Liver (tissue), 9 donors: Measurements from ENCODE around the gene TSGA10IP. TPM values are rescaled to one million over a fixed set of nuclear protein-coding genes. Genes with fewer than 3 reads are reported as not detected.

Source experiments
- DNase-seq: peaks from one replicate; pipeline ENCODE4 v3.0.0-alpha.2; 2017; ENCODE audit warnings: low spot score
- H3K27ac ChIP-seq, 2 donors: one replicate each; pipeline ENCODE4 v1.7.0; 2013; ENCODE audit warnings: inconsistent platforms in 2 of 2, low read length in 2 of 2, control low read depth in 1 of 2, low read depth in 1 of 2, mild to moderate bottlenecking in 1 of 2
- H3K27me3 ChIP-seq, 4 donors: one replicate each; pipeline versions ENCODE4 v1.6.1 to v1.7.0; 2013; ENCODE audit warnings: low read length in 3 of 4, inconsistent platforms in 1 of 4, mild to moderate bottlenecking in 1 of 4, moderate library complexity in 1 of 4; ENCODE audit not compliant: control insufficient read depth in 4 of 4, insufficient read depth in 4 of 4
- H3K36me3 ChIP-seq, 4 donors: one replicate each; pipeline versions ENCODE4 v1.6.1 to v1.7.0; 2013; ENCODE audit warnings: low read length in 3 of 4, mild to moderate bottlenecking in 3 of 4, low read depth in 1 of 4, moderate library complexity in 1 of 4; ENCODE audit not compliant: control insufficient read depth in 4 of 4, insufficient read depth in 3 of 4
- H3K4me1 ChIP-seq, 4 donors: one replicate each; pipeline versions ENCODE4 v1.6.1 to v1.7.0; 2013; ENCODE audit warnings: low read length in 3 of 4, mild to moderate bottlenecking in 3 of 4, moderate library complexity in 1 of 4; ENCODE audit not compliant: control insufficient read depth in 4 of 4, insufficient read depth in 4 of 4
- H3K4me3 ChIP-seq, 3 donors: one replicate each; pipeline versions ENCODE4 v1.6.1 to v1.7.0; 2013; ENCODE audit warnings: low read length in 3 of 3, control low read depth in 1 of 3, low read depth in 1 of 3, mild to moderate bottlenecking in 1 of 3
- H3K9ac ChIP-seq, 2 donors: one replicate each; pipeline ENCODE4 v1.7.0; 2013; ENCODE audit warnings: low read length in 2 of 2, mild to moderate bottlenecking in 2 of 2, moderate library complexity in 2 of 2, control low read depth in 1 of 2, low read depth in 1 of 2
- H3K9me3 ChIP-seq, 4 donors: one replicate each; pipeline versions ENCODE4 v1.6.1 to v1.7.0; 2013; ENCODE audit warnings: low read length in 3 of 4; ENCODE audit not compliant: control insufficient read depth in 4 of 4
- ATF3 ChIP-seq: IDR thresholded peaks from 2 replicates; pipeline ENCODE4 v1.6.1; 2016; ENCODE audit warnings: antibody characterized with exemption
- CTCF ChIP-seq: fragments of 150-350 bp; IDR thresholded peaks from 2 replicates; pipeline ENCODE4 v1.5.1; 2017; ENCODE audit warnings: improper control_type of control experiment, low read depth, low read length; ENCODE audit not compliant: missing input control
- EGR1 ChIP-seq, 2 donors: IDR thresholded peaks; 2 replicates each; pipeline ENCODE4 v1.6.1; 2016 to 2018; ENCODE audit warnings: antibody characterized with exemption in 2 of 2, low read depth in 2 of 2
- FOXA1 ChIP-seq: IDR thresholded peaks from 2 replicates; pipeline ENCODE4 v1.6.1; 2016; ENCODE audit warnings: antibody characterized with exemption
- GABPA ChIP-seq, 2 donors: IDR thresholded peaks in 1 of 2; conservative IDR thresholded peaks in 1 of 2; 2 replicates each; pipeline ENCODE4 v1.6.1; 2016; ENCODE audit warnings: antibody characterized with exemption in 2 of 2, mild to moderate bottlenecking in 1 of 2, moderate library complexity in 1 of 2
- HNF4A ChIP-seq, 2 donors: conservative IDR thresholded peaks; 2 replicates each; pipeline ENCODE4 v1.6.1; 2016; ENCODE audit warnings: antibody characterized with exemption in 2 of 2, mild to moderate bottlenecking in 2 of 2
- JUND ChIP-seq, 2 donors: IDR thresholded peaks; 2 replicates each; pipeline ENCODE4 v1.6.1; 2016; ENCODE audit warnings: antibody characterized with exemption in 2 of 2
- MAX ChIP-seq: IDR thresholded peaks from 2 replicates; pipeline ENCODE4 v1.6.1; 2016; ENCODE audit warnings: antibody characterized with exemption
- RAD21 ChIP-seq, 2 donors: IDR thresholded peaks; 2 replicates each; pipeline ENCODE4 v1.6.1; 2016; ENCODE audit warnings: antibody characterized with exemption in 2 of 2, mild to moderate bottlenecking in 2 of 2
- REST ChIP-seq: IDR thresholded peaks from 2 replicates; pipeline ENCODE4 v1.6.1; 2016; ENCODE audit warnings: antibody characterized with exemption, mild to moderate bottlenecking
- RXRA ChIP-seq, 2 donors: IDR thresholded peaks; 2 replicates each; pipeline ENCODE4 v1.6.1; 2017 to 2018; ENCODE audit warnings: antibody characterized with exemption in 2 of 2, mild to moderate bottlenecking in 1 of 2
- SP1 ChIP-seq: IDR thresholded peaks from 2 replicates; pipeline ENCODE4 v1.6.1; 2018; ENCODE audit warnings: antibody characterized with exemption, mild to moderate bottlenecking
- TAF1 ChIP-seq: conservative IDR thresholded peaks from 2 replicates; pipeline ENCODE4 v1.6.1; 2016; ENCODE audit warnings: antibody characterized with exemption, mild to moderate bottlenecking
- YY1 ChIP-seq: IDR thresholded peaks from 2 replicates; pipeline ENCODE4 v1.6.1; 2016; ENCODE audit warnings: antibody characterized with exemption, mild to moderate bottlenecking
- WGBS: extraction: QIAGEN DNeasy Blood & Tissue Kit; methylation state at CpG from one replicate; pipeline ENCODE4 v1.1.7; 2013; 5-methylcytosine and 5-hydroxymethylcytosine counted together
- polyA plus RNA-seq, 2 donors: library from polyadenylated mRNA; stranded (reverse) in 1 of 2; unstranded in 1 of 2; fragments of 200-250 nt in 1 of 2; fragments of >200 nt in 1 of 2; fragmentation: Nextera tagmentation in 1 of 2; extraction: Ambion mirVana in 1 of 2; gene quantifications; one replicate each; pipeline versions ENCODE4 v1.2.1 to v1.2.3, GENCODE V29; 2013 to 2015
- total RNA-seq, 2 donors: library from RNA; depleted of rRNA; stranded (reverse); fragments of >200 nt; gene quantifications; one replicate each; pipeline ENCODE4 v1.2.3, GENCODE V29; 2014
- donor health status: healthy.
- donor health status: healthy.
- donor health status: healthy.
- donor health status: healthy.
- donor health status: healthy.

TSGA10IP gene
- total and polyA plus RNA-seq, 4 donors = 0.02 TPM; not detected in 3

DNA sequence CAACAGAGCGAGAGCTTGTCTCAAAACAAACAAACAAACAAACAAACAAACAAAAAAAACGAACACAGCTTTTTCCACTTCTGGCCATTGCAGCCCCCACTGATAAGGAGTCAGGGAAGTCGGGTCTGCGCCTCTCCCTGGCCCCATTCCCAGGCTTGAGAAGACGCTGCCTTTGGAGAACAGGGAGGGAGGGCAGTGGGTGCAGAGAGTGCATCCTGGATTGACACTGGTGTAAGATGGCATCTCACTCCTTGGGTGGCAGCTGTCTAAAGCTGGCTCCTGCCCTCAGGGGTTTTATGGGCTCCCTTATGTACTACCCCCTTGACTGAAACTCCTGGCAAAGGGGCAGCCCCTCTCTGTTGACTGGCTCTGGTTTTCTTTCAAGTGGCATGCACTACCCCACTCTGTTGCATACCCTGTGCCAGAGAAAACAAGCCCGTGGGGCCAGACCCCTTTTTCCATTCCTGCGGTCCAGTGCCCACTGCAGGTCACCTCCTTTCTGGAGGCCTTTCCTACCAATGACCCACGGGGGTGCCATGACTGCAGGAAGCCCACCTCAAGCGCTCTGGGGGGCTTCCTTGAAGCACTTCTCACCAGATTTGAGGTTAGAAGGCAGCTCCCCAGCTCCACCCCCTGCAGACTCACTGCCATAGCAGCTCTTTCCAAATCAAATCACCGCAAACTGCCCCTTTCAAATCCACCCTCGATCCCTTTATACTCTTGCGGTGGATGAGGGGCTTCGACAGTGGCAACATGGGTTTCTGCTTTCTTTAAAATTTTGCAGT is 13.3 kb upstream of the TSGA10IP start:
- 63% methylated on average over 13 of the region's 13 CpGs for WGBS

More for the DNA sequence above, 13.3 kb upstream of the TSGA10IP start:
- H3K27me3 ChIP-seq = no peaks in the 10 kb centered on the region
- no peaks in the 10 kb centered on the region for H3K36me3 ChIP-seq
- no peak overlapping the region for H3K4me3 ChIP-seq
- DNase-seq = no peak
- H3K9ac ChIP-seq = no peak overlapping the region
- H3K9me3 ChIP-seq = no peaks in the 10 kb centered on the region
- TF ChIP-seq YY1 (no peak), MAX (no peak), RXRA (IDR thresholded peaks at IDR 0.05) (no peak), FOXA1 (no peak), JUND (IDR thresholded peaks at IDR 0.05) (no peak), REST (no peak), TAF1 (no peak), CTCF (no peak), RAD21 (IDR thresholded peaks at IDR 0.05) (no peak), SP1 (no peak), ATF3 (no peak), GABPA (IDR thresholded peaks at IDR 0.05 in 1 of 2, conservative IDR thresholded peaks at IDR 0.05 in 1 of 2) (no peak), HNF4A (conservative IDR thresholded peaks at IDR 0.05) (no peak), EGR1 (IDR thresholded peaks at IDR 0.05; ENCODE audit: low read depth in 2 of 2) (no peak)
- H3K27ac ChIP-seq = no peak overlapping the region
- H3K4me1 ChIP-seq = peaks cover 0 to 3% (median 1%) of the 10 kb centered on the region in 4 donors
